LNCaP clone FGC (cell line): ENCODE results near the gene CAV2.

Experiments used
- DNase-seq: peaks from one replicate; pipeline ENCODE4 v3.0.0-alpha.2; 2011; ENCODE audit warnings: low read depth
- H3K4me3 ChIP-seq: 2 replicates; pipeline ENCODE4 v1.5.1; 2011; ENCODE audit warnings: mild to moderate bottlenecking, low read depth, low read length, control low read depth
- CTCF ChIP-seq: IDR thresholded peaks from 2 replicates; pipeline ENCODE4 v1.5.1; 2012; ENCODE audit warnings: mild to moderate bottlenecking; ENCODE audit not compliant: control insufficient read depth, insufficient read depth; ENCODE audit errors: extremely low read depth

CAV2 gene

GRCh38 chr7:116502201-116503096 lies 2.9 kb downstream of the CAV2 start:
- DNase-seq: no peak
- no peak overlapping the region for H3K4me3 ChIP-seq
- no peak for TF ChIP-seq CTCF

- H3K4me3 ChIP-seq: no peak overlapping the region
- no peak for TF ChIP-seq CTCF
- DNase-seq: no peak
These were observed 4.3 kb downstream of the CAV2 start for GRCh38 chr7:116503835-116504234.

GRCh38 chr7:116505278-116505677 lies 5.7 kb downstream of the CAV2 start:
- DNase-seq: no peak
- no peak for TF ChIP-seq CTCF
- H3K4me3 ChIP-seq: no peak overlapping the region

GRCh38 chr7:116505823-116506222 lies 6.3 kb downstream of the CAV2 start:
- TF ChIP-seq CTCF: no peak
- DNase-seq: no peak
- H3K4me3 ChIP-seq: no peak overlapping the region

GRCh38 chr7:116509982-116510579 lies 10.5 kb downstream of the CAV2 start:
- DNase-seq: no peak
- no peak overlapping the region for H3K4me3 ChIP-seq
- no peak for TF ChIP-seq CTCF

- no peak overlapping the region for H3K4me3 ChIP-seq
- DNase-seq: no peak
- TF ChIP-seq CTCF: no peak
These were observed 11.3 kb downstream of the CAV2 start for GRCh38 chr7:116510795-116511194.
